A673 (cell line): Measurements from ENCODE around the gene SUDS3. TPM values are rescaled to one million over a fixed set of nuclear protein-coding genes. Genes with fewer than 3 reads are reported as not detected.

ENCODE experiments used
- BruUV-seq: library from RNA; stranded (reverse); fragments of 400-500 nt; replicated peaks from 2 replicates; lab custom pipeline; 2021; lab: Mats Ljungman, UMichigan
- CTCF ChIA-PET: fragments of 300-600 bp; sonication (Branson Sonifier 250); formaldehyde crosslinking; loops from one replicate; lab custom pipeline; 2022; ENCODE audit warnings: antibody characterized with exemption; lab: Charles Lee
- POLR2A ChIA-PET: fragments of 300-600 bp; sonication (Branson Sonifier 250); formaldehyde crosslinking; loops from one replicate; lab custom pipeline; 2022; ENCODE audit warnings: antibody characterized with exemption; ENCODE audit not compliant: low non-redundant PET; lab: Charles Lee
- DNase-seq: peaks from one replicate; pipeline ENCODE4 v3.0.0-alpha.2; 2015; ENCODE audit warnings: low spot score
- H3K27ac ChIP-seq: fragments of 200-600 bp; sonication (generic); 2 replicates; pipeline ENCODE4 v1.5.1; 2016; ENCODE audit warnings: mixed run types, low read depth, mild to moderate bottlenecking, mixed read lengths, antibody characterized with exemption, low read length; ENCODE audit not compliant: poor library complexity, severe bottlenecking
- H3K27me3 ChIP-seq: fragments of 200-600 bp; sonication (generic); replicated peaks from 2 replicates; pipeline ENCODE4 v1.6.1; 2017; ENCODE audit warnings: mixed run types, low read depth, mild to moderate bottlenecking, mixed read lengths, antibody characterized with exemption, low read length; ENCODE audit not compliant: insufficient read depth, poor library complexity
- H3K36me3 ChIP-seq: fragments of 200-600 bp; sonication (generic); 2 replicates; pipeline ENCODE4 v1.6.1; 2016; ENCODE audit warnings: mixed run types, mild to moderate bottlenecking, mixed read lengths, antibody characterized with exemption, low read length; ENCODE audit not compliant: insufficient read depth, poor library complexity, severe bottlenecking
- H3K4me1 ChIP-seq: fragments of 200-600 bp; sonication (generic); 2 replicates; pipeline ENCODE4 v1.6.1; 2017; ENCODE audit warnings: mixed run types, mild to moderate bottlenecking, mixed read lengths, antibody characterized with exemption, low read length; ENCODE audit not compliant: insufficient read depth, poor library complexity, severe bottlenecking
- H3K4me3 ChIP-seq: fragments of 200-600 bp; sonication (generic); 2 replicates; pipeline ENCODE4 v1.5.1; 2016; ENCODE audit warnings: low read depth, mixed run types, mild to moderate bottlenecking, mixed read lengths, low read length; ENCODE audit not compliant: poor library complexity, severe bottlenecking
- H3K9me3 ChIP-seq: fragments of 200-600 bp; sonication (generic); 2 replicates; pipeline ENCODE4 v1.6.1; 2016; ENCODE audit warnings: mixed run types, low read depth, mild to moderate bottlenecking, mixed read lengths, antibody characterized with exemption, low read length; ENCODE audit not compliant: poor library complexity, severe bottlenecking
- CTCF ChIP-seq: fragments of 300-800, 200-600 bp; sonication (generic); conservative IDR thresholded peaks from 2 replicates; pipeline ENCODE4 v1.5.1; 2017; ENCODE audit warnings: low read depth, mild to moderate bottlenecking, antibody characterized with exemption, low read length, moderate library complexity, mixed read lengths
- EZH2 ChIP-seq: fragments of 200-600 bp; sonication (generic); IDR thresholded peaks from 2 replicates; pipeline ENCODE4 v1.6.1; 2017; ENCODE audit warnings: borderline replicate concordance, low read depth, mild to moderate bottlenecking, mixed read lengths, antibody characterized with exemption, low read length; ENCODE audit not compliant: poor library complexity, severe bottlenecking
- intact Hi-C: fragments of 100-400 bp; cut with micrococcal nuclease; formaldehyde crosslinking; loops from one replicate; pipeline ENCODE4 v1.10.0; 2022; ENCODE audit not compliant: unreplicated experiment
- total RNA-seq: library from RNA; stranded (reverse); gene quantifications from 2 replicates; pipeline ENCODE4 v1.2.3, GENCODE V29; 2021

The SUDS3 gene
- total RNA-seq, 1 experiment from 2014 or later: 50.0 TPM

GRCh38 chr12:118465706-118466105 lies 89.4 kb downstream of the SUDS3 start:
- H3K27ac ChIP-seq: no peak overlapping the region
- intact Hi-C loops: no loop called here
- no peak overlapping the region for H3K4me3 ChIP-seq
- H3K27me3 ChIP-seq: no peaks in the 10 kb centered on the region
- POLR2A ChIA-PET: no interaction called here
- no peaks in the 10 kb centered on the region for H3K4me1 ChIP-seq
- no peak for TF ChIP-seq CTCF
- no peak for TF ChIP-seq EZH2
- no peak for DNase-seq
- no TSS peak for BruUV-seq
- no peaks in the 10 kb centered on the region for H3K36me3 ChIP-seq
- H3K9me3 ChIP-seq: no peaks in the 10 kb centered on the region
- CTCF ChIA-PET: no interaction called here

Other genes starting within 250 kb of the SUDS3 start
- 312 TPM in 2 replicates for gene PEBP1, start 240.4 kb upstream of the SUDS3 start, total RNA-seq
- 46.6 and 48.9 TPM in 2 replicates for gene TAOK3, start 3.6 kb upstream of the SUDS3 start, total RNA-seq